PC-9 (cell line): ENCODE data around the gene SEMA7A.

ENCODE experiments used
- EZH2 ChIP-seq: fragments of 200-600 bp; sonication (generic); IDR thresholded peaks from 2 replicates; pipeline ENCODE4 v1.8.0; 2017; ENCODE audit warnings: antibody characterized with exemption, low read depth
- TF ChIP-seq, protein P1 (sequence below): fragments of 200-600 bp; sonication (generic); conservative IDR thresholded peaks from 2 replicates; pipeline ENCODE4 v1.6.1; 2017; ENCODE audit warnings: mixed run types, antibody characterized with exemption, mild to moderate bottlenecking, moderate library complexity

DNA sequence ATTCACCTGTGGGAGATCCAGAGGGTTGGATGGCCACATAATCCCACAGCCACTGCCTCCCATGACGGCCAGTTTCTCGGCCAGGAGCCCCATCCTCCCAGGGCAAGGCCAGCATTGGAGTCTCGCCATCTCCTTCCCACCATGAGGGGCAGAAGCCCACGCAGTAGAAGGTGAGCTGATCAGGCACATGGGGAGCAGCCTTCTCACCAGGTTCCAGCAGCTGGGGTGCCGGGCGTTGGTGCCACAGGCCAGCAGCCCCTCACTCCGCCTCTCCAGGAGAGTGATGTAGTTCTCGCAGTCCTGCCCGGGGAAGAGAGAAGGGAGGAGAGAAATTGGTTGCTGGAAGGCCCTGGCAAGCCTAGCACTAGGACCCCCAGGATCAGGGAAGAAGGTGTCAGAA, 16.1 kb downstream of the SEMA7A start:
- no peak for TF ChIP-seq EZH2
- TF ChIP-seq, protein P1, sequence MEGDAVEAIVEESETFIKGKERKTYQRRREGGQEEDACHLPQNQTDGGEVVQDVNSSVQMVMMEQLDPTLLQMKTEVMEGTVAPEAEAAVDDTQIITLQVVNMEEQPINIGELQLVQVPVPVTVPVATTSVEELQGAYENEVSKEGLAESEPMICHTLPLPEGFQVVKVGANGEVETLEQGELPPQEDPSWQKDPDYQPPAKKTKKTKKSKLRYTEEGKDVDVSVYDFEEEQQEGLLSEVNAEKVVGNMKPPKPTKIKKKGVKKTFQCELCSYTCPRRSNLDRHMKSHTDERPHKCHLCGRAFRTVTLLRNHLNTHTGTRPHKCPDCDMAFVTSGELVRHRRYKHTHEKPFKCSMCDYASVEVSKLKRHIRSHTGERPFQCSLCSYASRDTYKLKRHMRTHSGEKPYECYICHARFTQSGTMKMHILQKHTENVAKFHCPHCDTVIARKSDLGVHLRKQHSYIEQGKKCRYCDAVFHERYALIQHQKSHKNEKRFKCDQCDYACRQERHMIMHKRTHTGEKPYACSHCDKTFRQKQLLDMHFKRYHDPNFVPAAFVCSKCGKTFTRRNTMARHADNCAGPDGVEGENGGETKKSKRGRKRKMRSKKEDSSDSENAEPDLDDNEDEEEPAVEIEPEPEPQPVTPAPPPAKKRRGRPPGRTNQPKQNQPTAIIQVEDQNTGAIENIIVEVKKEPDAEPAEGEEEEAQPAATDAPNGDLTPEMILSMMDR = no peak
